Endothelial cell (in vitro differentiated cells): ENCODE results near the gene PDK4. TPM values are rescaled to one million over a fixed set of nuclear protein-coding genes. Genes with fewer than 3 reads are reported as not detected.

ENCODE experiments used
- DNase-seq: peaks from one replicate; pipeline ENCODE4 v3.0.0; 2021; ENCODE audit warnings: low spot score
- H3K27ac Mint-ChIP-seq: one replicate; pipeline ENCODE4 v1.8.0; 2021; ENCODE audit warnings: mixed read lengths, inconsistent platforms; ENCODE audit not compliant: unreplicated experiment
- H3K27me3 Mint-ChIP-seq: one replicate; pipeline ENCODE4 v1.8.0; 2021; ENCODE audit warnings: mild to moderate bottlenecking, moderate library complexity, mixed read lengths, inconsistent platforms; ENCODE audit not compliant: unreplicated experiment
- H3K36me3 Mint-ChIP-seq: one replicate; pipeline ENCODE4 v1.8.0; 2021; ENCODE audit warnings: mild to moderate bottlenecking, low read depth, mixed read lengths, inconsistent platforms; ENCODE audit not compliant: unreplicated experiment
- H3K4me1 Mint-ChIP-seq: one replicate; pipeline ENCODE4 v1.8.0; 2021; ENCODE audit warnings: mild to moderate bottlenecking, mixed read lengths, inconsistent platforms; ENCODE audit not compliant: unreplicated experiment
- H3K4me3 Mint-ChIP-seq: one replicate; pipeline ENCODE4 v1.8.0; 2021; ENCODE audit warnings: mild to moderate bottlenecking, mixed read lengths, inconsistent platforms; ENCODE audit not compliant: unreplicated experiment
- H3K9me3 Mint-ChIP-seq: one replicate; pipeline ENCODE4 v1.8.0; 2021; ENCODE audit warnings: mixed read lengths, inconsistent platforms; ENCODE audit not compliant: unreplicated experiment
- CTCF ChIP-seq: fragments of 200-600 bp; sonication (generic); IDR thresholded peaks from one replicate; pipeline ENCODE4 v1.5.0; 2021; ENCODE audit warnings: antibody characterized with exemption; ENCODE audit not compliant: unreplicated experiment
- total RNA-seq: library from RNA; stranded (reverse); fragmentation: NEBNext Ultra II Directional; extraction: Animal tissue kit (Norgen Biotek cat#: 25700); gene quantifications from one replicate; pipeline ENCODE4 v1.2.1, GENCODE V29; 2021; ENCODE audit not compliant: unreplicated experiment

The PDK4 gene
- total RNA-seq, 1 donor from 2014 or later: 0.23 TPM

GRCh38 chr7:95581467-95581866 is 14.8 kb downstream of the PDK4 start:
- Mint-ChIP-seq H3K4me3 (no peak overlapping the region), H3K9me3 (no peaks in the 10 kb centered on the region), H3K36me3 (no peaks in the 10 kb centered on the region), H3K4me1 (no peaks in the 10 kb centered on the region), H3K27ac (no peak overlapping the region), H3K27me3 (no peaks in the 10 kb centered on the region)
- no peak for DNase-seq
- no peak for TF ChIP-seq CTCF

DNA sequence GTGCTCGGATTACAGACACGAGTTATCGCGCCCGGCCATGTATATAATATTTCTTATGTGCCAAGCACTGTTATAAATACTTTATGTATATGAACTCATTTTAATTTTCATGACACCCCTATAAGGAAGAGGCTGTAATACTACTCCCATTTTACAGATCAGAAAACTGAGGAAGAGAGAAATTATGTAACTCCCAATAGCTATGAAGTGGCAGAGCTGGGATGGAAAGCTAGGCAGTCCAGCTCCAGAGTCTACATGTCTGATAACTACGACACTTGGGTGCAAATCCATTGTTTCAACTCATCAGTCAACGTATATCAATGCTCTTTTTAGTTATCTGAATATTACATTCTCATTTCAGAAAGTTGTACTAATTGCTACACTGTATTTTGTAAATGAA is 17.0 kb downstream of the PDK4 start:
- H3K4me3 Mint-ChIP-seq: no peak overlapping the region

DNA sequence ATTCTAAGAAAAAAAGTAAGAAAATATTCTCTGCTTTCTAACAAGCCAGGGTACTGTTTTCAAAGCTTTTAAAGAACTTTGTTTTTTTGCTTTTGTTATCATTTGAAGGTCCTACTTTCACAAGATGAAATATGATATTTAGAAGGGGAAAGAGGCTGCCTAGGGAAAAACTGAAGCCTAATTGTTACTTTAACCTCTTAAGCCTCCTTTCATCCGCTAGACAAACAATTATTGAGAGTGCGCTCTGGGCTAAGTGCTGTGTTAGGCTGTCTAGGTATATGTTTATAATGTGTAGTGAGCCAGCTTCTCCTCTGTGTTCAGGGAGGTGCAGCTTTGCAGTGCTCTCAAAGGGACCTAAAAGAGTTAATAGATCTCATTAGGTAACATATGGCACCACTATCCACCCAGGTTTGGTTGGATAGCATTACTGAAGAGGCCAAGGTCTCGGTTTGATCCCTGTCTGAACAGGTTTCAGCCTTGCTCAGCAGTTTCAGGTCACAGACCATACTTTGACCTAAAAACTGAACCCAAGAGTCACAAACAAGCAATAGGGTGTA is 17.9 kb downstream of the PDK4 start:
- Mint-ChIP-seq H3K4me3 (no peak overlapping the region), H3K36me3 (no peaks in the 10 kb centered on the region), H3K27me3 (no peaks in the 10 kb centered on the region), H3K4me1 (no peaks in the 10 kb centered on the region), H3K27ac (no peak overlapping the region), H3K9me3 (no peaks in the 10 kb centered on the region)
- TF ChIP-seq CTCF: no peak
- no peak for DNase-seq

More for the DNA sequence above, 17.0 kb downstream of the PDK4 start:
- Mint-ChIP-seq H3K27ac (no peak overlapping the region), H3K4me1 (no peaks in the 10 kb centered on the region), H3K27me3 (no peaks in the 10 kb centered on the region), H3K9me3 (no peaks in the 10 kb centered on the region), H3K36me3 (no peaks in the 10 kb centered on the region)
- no peak for DNase-seq
- TF ChIP-seq CTCF: no peak

- no peaks in the 10 kb centered on the region for H3K9me3 Mint-ChIP-seq
Measured at GRCh38 chr7:95577137-95577536, 19.2 kb downstream of the PDK4 start.

GRCh38 chr7:95569720-95570119 is 26.6 kb downstream of the PDK4 start:
- no peak overlapping the region for H3K27ac Mint-ChIP-seq
- TF ChIP-seq CTCF: no peak

More at GRCh38 chr7:95577137-95577536, 19.2 kb downstream of the PDK4 start:
- H3K4me1 Mint-ChIP-seq: no peaks in the 10 kb centered on the region
- TF ChIP-seq CTCF: no peak
- H3K27me3 Mint-ChIP-seq: no peaks in the 10 kb centered on the region
- no peak for DNase-seq
- H3K27ac Mint-ChIP-seq: no peak overlapping the region
- no peak overlapping the region for H3K4me3 Mint-ChIP-seq
- H3K36me3 Mint-ChIP-seq: no peaks in the 10 kb centered on the region

More at GRCh38 chr7:95569720-95570119, 26.6 kb downstream of the PDK4 start:
- H3K9me3 Mint-ChIP-seq: no peaks in the 10 kb centered on the region
- DNase-seq: no peak
- no peaks in the 10 kb centered on the region for H3K4me1 Mint-ChIP-seq
- H3K4me3 Mint-ChIP-seq: no peak overlapping the region
- no peaks in the 10 kb centered on the region for H3K27me3 Mint-ChIP-seq
- no peaks in the 10 kb centered on the region for H3K36me3 Mint-ChIP-seq
